NCI-H2029 treated with DMSO at 0.1 percent for 48 hours (cell line): ENCODE data around the gene PSMB3.
"Not testable (repeated sequence)": the region's sequence is repeated elsewhere in the genome, so short reads cannot be mapped to it uniquely, and the experiment has no call there.

Source experiments
- DNase-seq: peaks from one replicate; lab custom pipeline; 2025; lab: John Stamatoyannopoulos, UW

PSMB3 gene

DNA sequence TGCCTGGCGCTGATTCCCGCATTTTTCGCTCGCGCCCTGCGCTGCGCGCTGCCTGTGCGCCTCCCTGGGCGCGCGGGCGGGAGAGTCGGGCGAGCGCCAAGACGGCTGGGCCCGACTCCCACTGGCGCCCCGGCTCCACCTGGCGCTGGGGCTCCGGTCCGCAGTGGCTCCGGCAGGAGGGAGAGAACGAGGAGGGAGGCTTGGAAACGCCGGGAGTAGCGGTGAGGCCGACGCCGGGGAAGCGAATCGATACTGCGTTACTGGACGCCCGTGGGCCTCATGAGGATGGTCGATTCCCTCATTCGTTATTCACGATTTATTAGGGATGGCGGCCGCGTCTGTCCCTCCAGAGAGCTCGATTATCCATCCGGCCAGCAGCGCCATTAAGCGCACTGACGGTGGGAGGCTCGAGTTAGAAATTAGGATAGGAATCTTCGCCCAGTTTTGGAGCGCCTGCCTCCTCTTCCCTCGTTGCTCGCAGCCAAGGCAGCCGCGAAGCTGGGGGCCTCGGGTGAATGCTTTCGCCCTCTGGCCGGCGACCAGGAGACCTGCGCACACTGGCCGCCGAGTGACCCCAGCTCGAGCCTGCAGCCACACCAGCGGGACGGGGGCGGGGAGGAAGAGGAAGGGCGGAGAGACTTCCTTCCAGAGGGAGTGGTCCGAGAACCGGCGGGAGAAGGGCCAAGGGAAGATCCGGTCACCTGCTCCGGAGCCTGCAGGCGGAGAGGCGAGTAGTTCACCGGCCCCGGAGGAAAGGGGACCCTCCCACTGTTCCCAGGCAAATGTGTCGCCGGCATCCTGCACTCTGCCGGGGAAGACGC, 3.1 kb upstream of the PSMB3 start:
- peak; percentile 43 for DNase-seq

DNA sequence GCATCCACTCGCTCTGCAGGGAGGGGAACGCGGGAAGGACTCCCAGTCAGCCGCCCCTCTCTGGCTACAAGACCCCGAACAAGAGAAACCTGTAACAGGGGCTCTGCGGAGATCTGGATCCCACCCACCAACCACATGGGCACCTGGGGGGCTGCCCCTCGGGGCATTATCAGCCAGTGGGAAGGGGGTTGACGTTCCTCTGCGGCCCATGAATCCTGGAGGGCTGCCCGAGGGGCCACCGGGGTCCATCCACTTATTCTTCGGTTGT, 2.6 kb upstream of the PSMB3 start:
- DNase-seq = no peak

DNA sequence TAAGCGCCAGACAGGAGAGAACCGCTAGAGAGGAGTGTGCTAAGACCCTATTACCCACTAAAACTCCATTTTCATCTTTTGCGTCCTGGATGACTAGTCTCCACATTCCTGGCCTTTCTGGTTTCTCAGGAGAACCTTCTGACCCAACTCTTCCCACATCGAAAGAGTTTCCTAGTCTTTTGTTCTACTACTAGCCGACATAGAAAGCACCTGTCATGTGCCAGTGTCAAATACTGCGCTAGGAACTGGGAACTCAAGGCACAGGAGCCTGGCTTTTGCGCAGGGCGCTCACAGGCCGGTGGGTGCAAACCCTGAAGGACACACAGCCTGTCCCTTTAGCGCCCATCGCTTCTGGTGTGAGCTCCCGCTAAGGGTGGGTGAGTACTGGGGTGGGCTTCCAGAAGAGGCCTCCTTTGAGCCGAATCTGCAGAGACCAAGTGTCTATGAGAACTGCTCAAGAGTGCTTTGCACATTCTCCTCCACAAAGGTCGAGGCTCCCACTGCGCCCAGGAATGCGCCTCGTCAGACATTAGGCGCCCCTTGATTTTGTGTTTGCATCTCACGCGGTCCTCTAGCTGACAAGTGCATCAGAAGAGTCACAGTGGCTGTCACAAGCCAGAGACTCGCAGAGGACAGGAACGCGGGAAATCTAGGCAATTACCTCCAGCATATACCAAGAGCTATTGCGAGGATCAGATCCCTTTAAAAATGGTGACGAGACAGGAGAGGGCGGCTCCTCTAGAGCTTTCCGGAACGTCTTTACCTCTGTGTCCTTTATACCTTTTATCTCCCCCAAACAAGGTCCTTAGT, 2.0 kb upstream of the PSMB3 start:
- DNase-seq = peak; percentile 54

DNA sequence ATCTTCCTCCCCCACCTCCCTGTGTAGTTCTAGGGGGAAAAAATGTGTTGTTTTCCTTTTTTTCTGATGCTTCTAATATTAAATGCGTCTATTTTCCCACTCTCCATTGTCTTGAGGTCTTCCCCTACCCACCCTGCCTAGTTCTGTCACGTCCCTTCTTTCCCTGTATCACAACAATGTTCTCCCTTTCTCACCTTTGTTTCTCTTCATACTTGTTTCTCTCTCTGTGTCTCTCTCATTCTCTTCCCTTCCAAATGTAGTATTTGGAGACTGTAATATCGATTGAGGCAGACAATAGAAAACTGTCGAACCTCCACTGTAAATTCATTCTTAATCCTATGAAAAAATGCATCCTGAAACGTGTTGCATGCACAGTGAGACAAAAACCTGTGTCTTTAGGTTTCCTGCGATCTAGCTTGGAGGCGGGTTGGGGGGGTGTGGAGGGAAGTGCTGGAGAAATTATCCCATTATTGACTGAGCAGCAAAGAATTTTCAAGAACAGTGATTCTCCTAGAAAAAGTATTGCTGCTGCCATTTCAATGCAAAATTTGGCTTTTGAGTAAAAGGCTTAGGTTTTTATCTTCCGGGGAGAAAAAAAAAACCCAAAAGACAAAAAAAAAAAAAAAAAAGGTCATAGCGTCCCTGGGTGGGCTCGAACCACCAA, 1.3 kb upstream of the PSMB3 start:
- DNase-seq = peak; percentile 37

DNA sequence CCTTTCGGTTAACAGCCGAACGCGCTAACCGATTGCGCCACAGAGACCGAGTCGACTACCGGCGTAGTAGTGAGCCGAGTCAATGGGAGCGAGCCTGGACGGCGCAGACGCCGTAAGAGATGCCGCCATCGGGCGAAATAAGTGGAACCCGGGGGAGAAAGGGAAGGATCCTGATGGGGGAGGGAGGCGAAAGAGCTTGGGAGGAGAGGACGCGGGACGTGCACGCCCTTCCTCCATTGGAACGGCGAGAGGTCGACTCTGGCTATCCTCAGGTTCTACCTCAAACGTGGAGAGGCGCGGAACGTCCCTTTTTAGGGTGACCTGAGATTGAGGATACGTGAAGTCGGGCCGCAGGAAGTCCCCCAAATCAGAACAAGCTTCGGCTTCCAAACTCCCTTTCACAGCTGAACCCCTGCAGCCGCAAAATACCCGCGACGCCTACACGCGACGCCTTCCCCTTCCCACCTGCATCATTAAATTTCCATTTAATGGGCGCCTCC, 683 bp upstream of the PSMB3 start:
- peak; percentile 52 for DNase-seq

DNA sequence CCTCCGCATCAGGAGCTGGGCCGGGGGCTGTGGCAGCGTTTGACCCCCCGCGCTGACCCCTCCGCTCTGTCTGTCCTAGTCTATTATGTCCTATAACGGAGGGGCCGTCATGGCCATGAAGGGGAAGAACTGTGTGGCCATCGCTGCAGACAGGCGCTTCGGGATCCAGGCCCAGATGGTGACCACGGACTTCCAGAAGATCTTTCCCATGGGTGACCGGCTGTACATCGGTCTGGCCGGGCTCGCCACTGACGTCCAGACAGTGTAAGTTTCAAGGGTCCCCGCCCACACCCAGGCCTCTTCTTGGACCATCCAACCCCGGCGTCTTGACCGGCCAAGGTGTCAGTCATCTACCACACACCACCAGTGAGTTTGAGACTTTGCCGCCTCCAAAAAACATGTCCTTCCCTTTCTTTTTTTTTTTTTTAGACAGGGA, 548 bp downstream of the PSMB3 start:
- DNase-seq = no peak

DNA sequence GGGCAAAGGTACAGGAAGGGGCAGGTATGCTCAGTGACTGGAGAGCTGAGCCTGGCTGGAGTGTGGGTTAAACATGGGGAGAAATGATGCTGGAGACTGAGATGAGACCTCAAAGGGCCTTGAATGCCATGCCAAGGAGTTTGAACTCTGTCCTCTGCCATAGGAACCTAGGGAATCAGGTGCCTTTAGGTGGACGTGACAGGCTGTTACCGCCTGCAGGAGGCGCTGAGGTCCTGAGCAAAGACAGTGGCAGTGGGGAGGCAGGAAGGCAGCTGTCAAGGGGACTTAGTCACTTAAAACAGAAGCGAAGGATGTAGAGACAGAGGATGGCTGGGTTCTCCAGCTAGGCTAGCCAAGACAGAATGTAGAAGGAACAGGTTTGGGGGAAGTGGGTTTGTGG, 9.1 kb downstream of the PSMB3 start:
- no peak for DNase-seq

DNA sequence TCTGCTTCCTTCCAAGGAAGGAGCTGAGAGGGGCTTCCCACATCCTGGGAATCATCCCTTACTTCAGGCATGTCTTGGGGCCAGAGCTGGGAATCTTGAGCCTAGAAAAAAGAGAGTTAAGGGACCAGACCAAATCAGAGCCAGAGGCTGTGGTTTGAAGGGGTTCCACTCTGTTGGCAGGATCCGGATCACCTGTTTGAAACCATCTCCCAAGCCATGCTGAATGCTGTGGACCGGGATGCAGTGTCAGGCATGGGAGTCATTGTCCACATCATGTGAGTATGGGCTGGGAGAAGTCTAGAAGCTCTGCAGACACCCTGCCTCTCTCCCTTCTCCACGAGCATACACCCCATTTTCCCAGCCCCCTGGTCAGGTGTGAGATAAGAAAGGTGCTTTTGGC, 9.7 kb downstream of the PSMB3 start:
- DNase-seq = no peak

DNA sequence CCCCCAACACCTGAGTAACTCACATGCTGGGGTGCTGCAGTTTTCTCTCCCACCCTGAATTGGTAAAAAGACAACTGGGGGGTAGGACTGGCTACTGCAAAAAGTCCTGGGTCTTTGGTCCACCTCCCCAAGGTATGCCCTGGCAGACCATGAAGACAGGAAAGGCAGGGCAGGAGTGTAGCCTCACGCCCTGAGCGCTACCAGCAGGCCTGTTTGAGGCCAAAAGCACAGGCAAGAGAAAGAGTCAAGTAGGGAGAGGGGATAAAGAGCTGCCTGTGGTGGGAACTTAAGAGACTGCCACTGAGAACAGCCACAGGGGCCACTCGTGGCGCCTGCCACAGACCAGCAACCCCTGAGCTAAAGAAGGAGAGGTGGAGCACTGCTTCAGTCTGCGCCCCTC, 13.8 kb downstream of the PSMB3 start:
- DNase-seq = no peak

DNA sequence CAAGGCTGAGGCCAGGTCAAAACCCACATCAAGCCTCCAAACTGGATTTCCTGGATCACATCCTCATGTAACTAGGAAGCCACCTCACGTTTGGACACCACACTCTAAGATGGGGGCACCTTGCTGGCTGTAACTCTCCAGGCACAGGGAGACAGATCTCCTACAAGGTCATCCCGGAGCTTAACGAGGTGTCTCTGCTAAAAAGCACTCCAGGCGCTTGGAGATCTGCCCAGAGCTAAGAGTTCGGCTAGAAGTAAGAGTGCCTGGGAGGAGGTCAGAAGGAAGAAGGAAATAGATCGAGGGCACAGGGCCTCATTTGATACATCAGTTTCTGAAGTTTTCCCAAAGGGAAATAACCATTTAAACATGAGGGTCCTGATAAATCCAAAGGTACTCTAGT, 15.9 kb downstream of the PSMB3 start:
- peak; percentile 1 for DNase-seq

DNA sequence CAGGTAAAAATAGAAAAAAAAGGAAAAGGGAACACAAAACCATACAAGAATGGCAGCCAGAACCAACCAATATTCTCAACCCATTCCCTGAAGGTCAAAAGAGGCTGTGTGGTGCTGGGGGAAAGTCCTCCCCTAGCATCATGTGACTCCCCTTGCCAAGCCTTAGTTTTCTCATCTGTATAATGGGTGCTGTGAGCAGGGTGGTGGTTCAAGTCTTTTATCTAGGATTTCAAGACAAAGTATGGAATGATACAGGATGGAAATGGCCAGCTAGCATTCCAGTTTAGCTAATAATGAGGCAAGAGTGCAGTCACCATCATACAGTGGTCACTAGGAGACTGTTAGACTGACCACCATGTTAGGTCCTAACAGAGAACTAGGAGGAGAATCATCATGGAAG, 20.7 kb downstream of the PSMB3 start:
- DNase-seq = no peak

DNA sequence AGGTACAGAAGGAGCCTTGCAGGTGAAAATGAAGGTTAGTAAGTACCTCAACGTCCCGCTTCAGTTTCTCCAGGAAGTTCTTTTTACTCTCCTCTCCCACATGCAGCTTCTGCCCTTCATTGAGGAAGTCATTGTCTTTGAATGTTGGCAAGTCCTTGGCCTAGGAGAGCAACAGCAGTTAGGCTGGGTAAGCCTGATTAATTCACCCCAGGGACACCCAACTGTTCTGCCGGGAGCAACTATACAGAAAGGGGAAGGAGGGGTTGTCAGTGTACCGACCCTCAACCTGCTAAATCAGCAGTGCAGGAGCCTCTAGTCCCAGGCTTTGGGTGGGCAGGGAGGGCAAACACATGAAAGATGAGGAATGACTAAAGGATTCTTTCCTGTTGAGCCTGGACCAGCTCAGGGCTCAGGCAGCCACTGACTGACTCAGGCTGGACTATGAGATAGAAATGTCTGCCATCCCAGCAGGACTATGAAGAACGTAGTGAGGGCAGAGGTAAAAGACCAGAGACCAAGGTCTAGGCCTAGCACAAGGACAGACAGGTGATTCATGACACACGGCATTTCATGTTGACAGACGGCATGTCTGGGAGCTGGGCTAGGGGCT, 25.2 kb downstream of the PSMB3 start:
- no peak for DNase-seq

DNA sequence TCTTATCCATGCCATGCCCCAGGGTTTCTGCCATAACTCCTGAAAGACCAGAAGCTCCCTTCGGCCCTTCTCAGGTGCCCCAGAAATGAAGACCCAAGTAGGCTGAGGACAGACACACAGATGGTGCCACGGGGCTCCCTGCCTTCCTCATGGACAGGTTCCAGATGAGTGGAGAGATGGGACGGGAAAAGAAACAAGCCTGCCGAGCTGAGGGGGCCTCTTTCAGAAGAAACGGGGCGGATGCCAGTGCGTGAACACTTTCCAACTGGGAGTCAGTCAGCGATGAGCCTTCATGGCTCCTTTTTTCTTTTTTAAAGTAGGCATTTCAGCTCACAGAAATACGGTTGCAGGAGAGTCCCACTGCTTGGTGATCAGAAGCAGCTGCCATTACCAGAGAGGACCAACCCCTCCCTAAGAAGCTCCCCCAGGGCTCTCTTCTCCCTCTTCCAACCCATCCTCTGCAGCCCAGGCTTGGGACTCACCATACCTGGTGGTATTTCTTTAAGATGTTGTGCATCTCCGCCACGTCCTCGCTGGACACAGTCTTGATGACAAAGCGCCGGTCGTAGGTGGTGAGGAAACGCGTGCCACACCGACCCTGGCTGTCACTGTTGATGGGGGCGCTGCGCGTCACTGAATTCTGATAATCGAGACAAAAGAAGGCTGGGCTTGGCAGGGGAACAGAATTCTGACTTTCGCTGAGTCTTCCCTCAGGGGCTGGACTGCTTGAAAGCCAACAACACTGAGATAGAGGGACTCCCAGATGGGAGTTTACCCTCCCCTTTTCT, 27.6 kb downstream of the PSMB3 start:
- no peak for DNase-seq

DNA sequence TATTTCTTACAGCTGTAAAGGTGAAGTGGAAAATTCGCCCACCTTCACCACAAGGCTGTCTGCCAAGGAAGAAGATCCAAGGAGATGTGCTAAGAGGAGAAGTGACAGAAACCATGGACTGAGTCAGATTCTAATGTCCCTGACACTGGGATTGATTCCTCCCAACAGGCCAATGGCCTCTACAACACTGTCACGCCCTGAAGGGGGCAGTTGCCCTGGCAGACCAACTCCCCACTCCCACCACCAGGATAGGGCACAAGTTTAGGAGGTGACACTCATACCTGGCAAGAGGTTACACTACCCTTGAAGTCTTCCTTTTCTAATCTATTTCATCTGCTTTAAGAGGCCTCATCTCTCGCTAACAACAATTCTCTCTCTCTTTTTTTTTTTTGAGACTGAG, 30.7 kb downstream of the PSMB3 start:
- no peak for DNase-seq

DNA sequence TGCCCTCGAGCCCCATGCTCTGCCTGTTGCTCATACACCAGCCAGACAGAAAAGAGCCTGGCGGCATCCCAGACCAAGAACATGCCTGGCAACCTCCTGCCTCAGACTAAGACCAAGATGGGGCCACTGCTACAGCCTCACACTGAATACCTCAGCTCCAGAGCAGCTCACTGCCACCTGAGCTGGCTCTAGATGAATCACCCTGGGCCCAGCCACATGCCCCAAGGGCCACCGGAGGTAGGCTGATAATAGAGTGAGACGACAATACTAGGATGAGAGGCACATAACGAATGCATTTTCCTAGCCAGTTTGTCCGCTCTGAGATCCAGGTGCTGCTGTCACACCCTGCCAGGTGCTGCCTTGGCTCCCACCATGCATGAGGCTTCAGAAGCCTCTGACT, 33.8 kb downstream of the PSMB3 start:
- DNase-seq = no peak

DNA sequence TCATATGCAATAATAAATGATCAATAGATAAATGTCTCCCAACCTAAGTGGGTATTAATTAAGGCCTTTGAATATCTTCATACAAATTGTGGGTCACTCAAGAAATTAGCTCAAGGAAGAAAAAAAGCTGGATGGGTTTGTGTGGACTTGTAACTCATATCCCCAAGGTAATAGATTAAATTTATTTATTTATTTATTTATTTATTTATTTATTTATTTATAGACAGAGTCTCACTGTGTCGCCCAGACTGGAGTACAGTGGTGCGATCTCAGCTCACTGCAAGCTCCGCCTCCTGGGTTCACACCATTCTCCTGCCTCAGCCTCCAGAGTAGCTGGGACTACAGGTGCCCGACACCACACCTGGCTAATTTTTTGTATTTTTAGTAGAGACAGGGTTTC, 35.5 kb downstream of the PSMB3 start:
- DNase-seq = not testable (repeated sequence)

DNA sequence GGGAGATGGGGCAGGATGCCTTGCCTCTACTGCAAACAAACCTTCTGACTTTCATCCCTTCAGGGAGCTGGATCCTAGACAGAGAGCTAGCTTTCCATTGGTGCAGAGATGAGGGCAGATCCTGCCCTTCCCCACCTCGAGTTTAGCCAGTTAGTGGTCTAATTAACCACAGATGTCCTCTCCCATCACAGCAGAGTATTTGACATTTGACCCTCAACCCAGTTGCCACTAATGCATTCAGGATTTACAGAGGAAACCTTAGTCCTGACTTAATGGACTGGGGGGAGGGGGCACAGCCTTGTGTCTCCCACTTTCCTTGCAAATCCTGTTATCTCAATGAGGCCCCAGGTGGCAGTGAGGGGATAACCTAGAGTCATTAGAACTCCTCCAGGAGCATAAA, 36.6 kb downstream of the PSMB3 start:
- no peak for DNase-seq

DNA sequence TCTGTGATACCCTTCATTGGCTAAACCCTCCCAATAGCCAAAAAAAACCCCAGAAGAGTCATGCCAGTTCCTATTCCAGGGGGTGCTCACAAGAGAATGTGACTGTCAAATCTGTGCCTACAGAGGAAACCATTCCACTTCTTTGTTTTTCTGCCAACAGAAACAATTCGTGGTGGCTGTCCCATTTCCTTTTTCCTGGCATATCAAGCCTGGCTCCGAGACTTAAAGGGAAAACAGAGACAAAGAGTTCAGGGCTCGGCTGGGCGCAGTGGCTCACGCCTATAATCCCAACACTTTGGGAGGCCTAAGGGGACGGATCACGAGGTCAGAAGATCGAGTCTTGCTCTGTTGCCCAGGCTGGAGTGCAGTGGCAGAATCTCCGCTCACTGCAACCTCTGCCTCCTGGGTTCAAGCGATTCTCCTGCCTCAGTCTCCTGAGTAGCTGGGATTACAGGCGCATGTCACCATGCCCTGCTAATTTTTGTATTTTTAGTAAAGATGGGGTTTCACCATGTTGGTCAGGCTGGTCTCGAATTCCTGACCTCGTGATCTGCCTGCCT, 37.7 kb downstream of the PSMB3 start:
- DNase-seq = not testable (repeated sequence)

DNA sequence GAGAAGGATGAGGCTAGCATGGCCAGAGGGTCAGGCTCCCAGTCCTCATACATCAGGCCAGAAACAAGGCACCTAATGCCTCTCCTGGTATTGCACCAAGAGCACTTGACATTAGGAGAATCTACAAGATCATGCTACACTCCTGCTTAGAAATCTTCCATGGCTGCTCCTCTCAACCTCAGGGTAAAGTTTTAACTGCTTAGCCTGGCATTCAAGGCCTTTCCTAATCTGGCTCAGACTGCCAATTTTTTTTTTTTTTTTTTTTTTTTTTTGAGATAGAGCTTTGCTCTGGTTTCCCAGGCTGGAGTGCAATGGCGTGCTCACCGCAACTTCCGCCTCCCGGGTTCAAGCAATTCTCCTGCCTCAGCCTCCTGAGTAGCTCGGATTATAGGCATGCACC, 38.6 kb downstream of the PSMB3 start:
- no peak for DNase-seq

DNA sequence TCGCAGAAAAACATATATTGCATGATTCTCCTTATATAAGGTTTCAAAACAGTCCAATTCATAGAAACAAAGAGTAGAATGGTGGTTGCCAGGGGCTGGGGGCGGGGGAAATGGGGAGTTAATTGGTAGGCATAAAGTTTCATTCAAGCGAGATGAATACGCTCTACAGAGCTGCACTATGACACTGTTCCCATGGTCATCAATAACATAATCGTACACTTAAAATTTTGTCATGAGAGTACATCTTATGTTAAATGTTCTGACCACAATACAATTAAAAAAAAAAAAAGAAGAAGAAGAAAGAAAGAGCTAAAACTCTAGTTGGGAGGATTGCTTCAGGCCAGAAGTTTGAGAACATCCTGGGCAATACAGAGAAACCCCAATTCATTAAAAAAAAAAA, 41.7 kb downstream of the PSMB3 start:
- no peak for DNase-seq

DNA sequence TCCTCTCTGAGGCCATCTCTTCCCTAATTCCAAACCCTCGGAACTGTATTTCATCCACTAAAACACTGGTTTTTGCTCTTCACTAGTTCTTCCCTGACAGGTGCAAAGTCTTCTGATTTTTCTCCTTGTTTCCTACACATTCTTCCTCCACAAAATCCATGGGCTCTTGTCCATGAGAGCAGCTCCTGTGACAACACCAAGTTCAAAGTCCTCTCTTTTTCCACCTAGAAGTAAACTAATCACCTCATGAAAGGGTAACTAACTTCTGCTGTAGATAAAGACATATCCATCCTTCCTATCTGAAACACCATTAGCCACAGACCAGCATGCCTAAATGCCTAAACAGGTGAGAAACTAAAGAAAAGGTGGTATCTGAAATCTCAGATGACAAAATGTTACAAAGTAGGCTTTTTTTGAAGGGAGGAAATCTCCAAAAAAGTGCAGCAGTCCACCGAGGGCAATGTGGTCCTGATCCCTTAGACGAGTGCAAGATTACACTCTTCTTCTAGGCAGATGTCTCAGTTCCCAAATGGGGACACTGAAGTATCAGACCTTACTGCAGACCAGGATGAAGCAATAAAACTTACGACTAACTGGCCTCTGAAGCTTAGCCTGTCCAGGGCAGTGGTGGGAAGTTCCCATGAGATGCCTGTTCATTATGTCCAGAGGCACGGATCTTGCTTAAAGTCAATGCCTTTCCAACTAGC, 44.1 kb downstream of the PSMB3 start:
- DNase-seq = no peak
